Right kidney (tissue), 1 donor: ENCODE results near the gene RNMT.

Experiments
- DNase-seq: peaks from one replicate; pipeline ENCODE4 v3.0.0-alpha.2; 2016

The RNMT gene

GRCh38 chr18:13810950-13811485, 84.5 kb downstream of the RNMT start:
- no peak for DNase-seq

DNA sequence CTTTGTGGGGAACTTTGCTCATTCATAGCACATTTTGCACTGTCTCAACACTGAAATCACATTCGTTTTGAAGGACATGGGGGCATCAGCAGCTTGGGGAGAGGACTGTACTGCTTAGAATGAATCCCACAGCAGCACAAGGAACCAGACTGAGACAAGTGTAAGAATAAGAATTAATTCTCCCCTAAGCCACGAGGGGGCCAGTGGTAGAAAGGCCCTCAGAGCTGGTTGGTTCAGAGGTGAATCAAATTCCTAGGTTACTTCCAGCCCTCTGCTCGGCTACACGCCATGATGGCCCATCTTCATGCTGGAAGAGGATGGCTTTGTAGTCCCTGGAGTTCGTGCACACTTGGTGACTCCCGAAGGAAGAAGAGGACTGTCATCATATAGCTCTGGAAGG, 85.5 kb downstream of the RNMT start:
- no peak for DNase-seq

GRCh38 chr18:13813271-13813849, 86.9 kb downstream of the RNMT start:
- peak; percentile 27 for DNase-seq
